Measurements from ENCODE around the gene PRXL2B.
"Not testable (repeated sequence)": the region's sequence is repeated elsewhere in the genome, so short reads cannot be mapped to it uniquely, and the experiment has no call there.

PRXL2B gene

DNA sequence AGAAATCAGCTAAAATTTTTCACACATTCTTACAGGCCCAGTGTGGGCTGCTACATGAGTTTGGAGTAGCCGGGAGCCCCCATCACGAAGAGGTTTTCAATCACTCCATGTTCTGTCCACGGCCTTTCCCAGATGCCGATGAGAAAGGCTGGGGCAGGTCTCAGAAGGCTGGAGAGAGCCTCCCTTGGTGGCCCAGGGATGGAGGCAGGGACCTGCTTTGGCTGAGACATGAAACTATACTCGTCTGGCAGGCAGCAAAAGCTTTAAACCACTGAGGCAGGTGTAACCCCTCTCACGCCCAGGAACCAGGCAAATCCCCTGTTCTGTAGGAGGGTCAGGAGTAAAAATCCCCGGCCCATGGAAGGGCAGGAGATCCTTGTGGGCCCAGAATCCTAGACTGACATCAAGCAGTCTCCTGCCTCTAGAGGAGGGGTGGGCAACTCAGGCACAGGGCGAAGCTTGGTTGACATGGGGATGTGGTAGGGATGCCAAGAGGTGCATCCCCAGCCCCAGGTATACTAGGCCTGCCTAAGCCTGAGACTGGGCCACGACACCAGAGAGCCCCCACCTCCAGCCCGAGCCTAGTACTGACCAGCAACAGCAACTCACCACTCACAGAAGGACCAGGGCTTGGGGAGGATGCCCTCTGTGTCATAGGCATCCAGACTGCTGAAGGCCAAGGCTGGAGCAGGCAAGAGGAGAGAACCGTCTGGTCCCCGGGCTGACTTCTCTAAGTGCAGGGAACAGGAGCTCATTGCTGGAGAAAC lies 37.2 kb downstream of the PRXL2B start:
- Histone ChIP-seq H3K4me2 (no peak overlapping the region), H3K27ac (no peak overlapping the region), H3K4me3 (no peak overlapping the region), H3K36me3 (no peaks in the 10 kb centered on the region), H3K9me3 (replicated peaks in 1 of 11) (peaks cover 21 to 35% (median 32%) of the 10 kb centered on the region in 11 experiments), H3K27me3 (peaks cover 28 to 54% (median 46%) of the 10 kb centered on the region in 11 experiments), H4K20me1 (peaks cover 0 to 5% (median 0%) of the 10 kb centered on the region in 11 experiments; a peak in 3 of 22 replicates), H3K9ac (no peak overlapping the region), H3K4me1 (no peaks in the 10 kb centered on the region)
- no peak for TF ChIP-seq Cebpa-rat (IDR thresholded peaks at IDR 0.05)

DNA sequence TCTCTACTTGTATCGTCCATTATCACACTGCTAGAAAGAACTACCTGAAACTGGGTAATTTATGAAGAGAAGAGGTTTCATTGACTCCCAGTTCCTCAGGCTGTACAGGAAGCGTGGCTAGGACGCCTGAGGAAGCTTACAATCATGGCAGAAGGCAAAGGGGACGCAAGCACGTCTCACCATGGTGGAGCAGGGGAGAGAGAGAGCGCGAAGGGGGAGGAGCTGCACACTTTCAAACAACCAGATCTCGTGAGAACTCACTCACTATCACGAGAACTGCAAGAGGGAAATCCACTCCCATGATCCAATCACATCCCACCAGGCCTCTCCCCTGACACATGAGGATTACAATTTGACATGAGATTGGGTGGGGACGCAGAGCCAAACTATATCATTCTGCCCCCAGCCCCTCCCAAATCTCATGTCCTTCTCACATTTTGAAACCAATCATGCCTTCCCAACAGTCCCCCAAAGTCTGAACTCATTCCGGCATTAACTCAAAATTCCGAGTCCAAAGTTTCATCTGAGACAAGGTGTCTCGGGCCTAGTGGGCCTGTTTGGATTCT lies 38.2 kb downstream of the PRXL2B start:
- peaks cover 38 to 65% (median 57%) of the 10 kb centered on the region in 11 experiments for H3K27me3 ChIP-seq
- H4K20me1 ChIP-seq = peaks cover 0 to 5% (median 0%) of the 10 kb centered on the region in 11 experiments; a peak in 4 of 22 replicates
- no peak for TF ChIP-seq Cebpa-rat (IDR thresholded peaks at IDR 0.05)
- H3K4me3 ChIP-seq = no peak overlapping the region
- H3K4me2 ChIP-seq = no peak overlapping the region
- H3K4me1 ChIP-seq = no peaks in the 10 kb centered on the region
- H3K9ac ChIP-seq = no peak overlapping the region
- no peaks in the 10 kb centered on the region for H3K36me3 ChIP-seq
- H3K27ac ChIP-seq = no peak overlapping the region
- H3K9me3 ChIP-seq (replicated peaks in 1 of 11) = peaks cover 20 to 29% (median 23%) of the 10 kb centered on the region in 11 experiments

GRCh38 chr1:2625311-2625710 lies 38.7 kb downstream of the PRXL2B start:
- Histone ChIP-seq H3K4me2 (no peak overlapping the region), H3K9ac (no peak overlapping the region), H3K27ac (no peak overlapping the region), H3K4me3 (no peak overlapping the region), H4K20me1 (peaks cover 0 to 5% (median 0%) of the 10 kb centered on the region in 11 experiments; a peak in 4 of 22 replicates), H3K9me3 (replicated peaks in 1 of 11) (peaks cover 18 to 29% (median 20%) of the 10 kb centered on the region in 11 experiments), H3K36me3 (no peaks in the 10 kb centered on the region), H3K27me3 (peaks cover 43 to 70% (median 62%) of the 10 kb centered on the region in 11 experiments), H3K4me1 (no peaks in the 10 kb centered on the region)
- no peak for TF ChIP-seq Cebpa-rat (IDR thresholded peaks at IDR 0.05)

GRCh38 chr1:2625748-2626147 lies 39.2 kb downstream of the PRXL2B start:
- H3K4me1 ChIP-seq, H3K27ac ChIP-seq, H3K4me3 ChIP-seq, H3K9ac ChIP-seq, H4K20me1 ChIP-seq, H3K4me2 ChIP-seq, H3K36me3 ChIP-seq: not testable (repeated sequence)
- H3K9me3 ChIP-seq (replicated peaks in 1 of 11) = peaks cover 14 to 29% (median 19%) of the 10 kb centered on the region in 11 experiments
- peaks cover 43 to 74% (median 65%) of the 10 kb centered on the region in 11 experiments for H3K27me3 ChIP-seq

GRCh38 chr1:2627746-2628145 lies 41.2 kb downstream of the PRXL2B start:
- H3K27ac ChIP-seq = no peak overlapping the region
- no peak overlapping the region for H3K4me2 ChIP-seq
- H3K9me3 ChIP-seq (replicated peaks in 1 of 11) = peaks cover 0 to 14% (median 8%) of the 10 kb centered on the region in 11 experiments; a peak in 12 of 22 replicates
- no peak for TF ChIP-seq Cebpa-rat (IDR thresholded peaks at IDR 0.05)
- H3K27me3 ChIP-seq = peaks cover 43 to 83% (median 69%) of the 10 kb centered on the region in 11 experiments
- peaks cover 0 to 9% (median 0%) of the 10 kb centered on the region in 11 experiments; a peak in 4 of 22 replicates for H4K20me1 ChIP-seq
- H3K4me1 ChIP-seq = peaks cover 3 to 17% (median 12%) of the 10 kb centered on the region in 10 experiments; a peak in 15 of 20 replicates
- H3K4me3 ChIP-seq = no peak overlapping the region
- H3K9ac ChIP-seq = no peak overlapping the region
- H3K36me3 ChIP-seq = no peaks in the 10 kb centered on the region

DNA sequence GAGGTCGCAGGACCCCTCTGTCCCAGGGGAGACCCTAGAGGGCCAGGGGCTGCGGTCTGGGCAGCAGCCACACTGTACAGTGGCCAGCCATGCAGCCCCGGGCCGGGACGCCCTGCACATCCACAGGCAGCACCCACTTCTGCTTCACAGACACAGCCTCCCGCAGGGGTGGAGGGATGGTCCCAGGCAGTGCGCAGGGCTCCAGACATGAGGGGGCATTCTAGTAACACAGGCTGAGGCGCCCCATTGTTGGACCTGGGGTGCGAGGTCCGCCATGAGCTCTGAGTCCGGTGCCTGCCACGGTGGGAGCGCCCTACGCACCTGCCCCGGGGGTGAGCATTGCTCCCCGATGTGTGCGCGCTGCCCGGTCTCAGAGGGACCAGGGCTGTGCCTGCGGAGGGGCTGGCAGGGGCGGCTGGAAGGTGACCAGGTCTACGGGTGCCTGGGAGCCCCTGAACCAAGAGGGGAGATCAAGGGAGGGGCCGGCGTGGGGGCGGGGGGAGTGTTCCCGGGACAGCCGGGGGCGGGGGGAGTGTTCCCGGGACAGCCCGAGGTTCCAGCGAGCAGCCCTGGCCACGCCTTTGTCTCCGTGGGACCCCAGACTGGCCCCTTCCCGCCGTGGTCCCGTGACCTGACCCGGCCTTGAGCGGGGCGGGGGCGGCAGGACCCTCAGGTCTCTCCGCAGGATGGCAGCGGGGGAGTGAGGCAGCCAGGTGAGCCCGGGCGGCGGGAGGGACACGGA lies 41.8 kb downstream of the PRXL2B start:
- Histone ChIP-seq H3K4me3 (no peak overlapping the region), H3K27me3 (peaks cover 43 to 81% (median 67%) of the 10 kb centered on the region in 11 experiments), H3K4me1 (peaks cover 8 to 23% (median 18%) of the 10 kb centered on the region in 10 experiments; a peak in 15 of 20 replicates), H3K9ac (no peak overlapping the region), H3K27ac (no peak overlapping the region), H4K20me1 (peaks cover 0 to 13% (median 0%) of the 10 kb centered on the region in 11 experiments; a peak in 5 of 22 replicates), H3K9me3 (replicated peaks in 1 of 11) (peaks cover 0 to 14% (median 8%) of the 10 kb centered on the region in 11 experiments; a peak in 12 of 22 replicates), H3K4me2 (no peak overlapping the region), H3K36me3 (no peaks in the 10 kb centered on the region)
- TF ChIP-seq Cebpa-rat (IDR thresholded peaks at IDR 0.05) = no peak

- Histone ChIP-seq H3K27me3 (peaks cover 43 to 73% (median 60%) of the 10 kb centered on the region in 11 experiments), H3K36me3 (no peaks in the 10 kb centered on the region), H3K9ac (no peak overlapping the region), H3K4me2 (no peak overlapping the region), H3K4me3 (no peak overlapping the region), H3K4me1 (peaks cover 8 to 24% (median 18%) of the 10 kb centered on the region in 10 experiments; a peak in 15 of 20 replicates), H4K20me1 (peaks cover 0 to 20% (median 0%) of the 10 kb centered on the region in 11 experiments; a peak in 5 of 22 replicates), H3K9me3 (replicated peaks in 1 of 11) (peaks cover 0 to 14% (median 8%) of the 10 kb centered on the region in 11 experiments; a peak in 12 of 22 replicates), H3K27ac (no peak overlapping the region)
- no peak for TF ChIP-seq Cebpa-rat (IDR thresholded peaks at IDR 0.05)
Measured at GRCh38 chr1:2628933-2629626, 42.5 kb downstream of the PRXL2B start.

DNA sequence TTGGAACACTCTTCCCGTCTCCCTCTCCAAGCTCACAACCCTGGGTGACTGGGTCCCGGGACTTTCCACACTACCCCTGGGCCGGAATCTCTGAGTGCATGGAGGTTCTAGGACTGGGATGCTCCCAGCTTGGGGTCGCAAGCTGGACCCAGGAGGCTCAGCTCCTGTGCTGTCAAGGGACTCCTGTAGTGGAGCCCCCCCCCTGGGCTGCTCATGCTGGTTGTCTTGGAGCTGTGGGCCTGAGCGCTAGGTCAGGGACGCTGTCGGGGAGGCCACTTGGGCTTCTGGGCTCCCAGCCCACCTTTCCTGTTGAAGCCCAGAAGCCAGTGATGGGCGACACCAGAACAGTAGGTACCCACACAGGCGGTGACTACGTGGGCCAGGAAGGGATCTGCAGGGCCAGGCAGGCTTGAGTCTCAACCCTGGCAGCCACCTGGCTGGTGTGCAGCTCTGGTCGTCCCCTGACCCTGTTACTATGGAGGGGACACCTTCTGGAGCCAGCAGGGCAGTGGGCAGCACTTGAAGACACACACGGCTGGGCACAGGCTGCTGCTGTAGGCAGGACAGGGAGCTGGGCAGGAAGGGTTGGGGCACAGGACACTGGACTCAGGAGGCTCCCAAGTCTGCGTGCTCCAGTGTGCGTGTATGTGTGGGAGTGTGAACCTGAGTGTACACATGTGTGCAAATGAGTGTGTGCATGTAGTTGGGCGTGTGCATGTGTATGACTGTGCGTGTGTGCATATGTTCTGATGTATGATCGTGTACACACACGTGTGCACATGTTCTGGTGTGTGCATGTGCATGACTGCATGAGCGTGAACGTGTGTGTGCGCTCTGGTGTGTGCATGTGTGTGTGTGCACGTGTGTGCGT lies 43.3 kb downstream of the PRXL2B start:
- Histone ChIP-seq H3K4me1 (peaks cover 8 to 24% (median 18%) of the 10 kb centered on the region in 10 experiments; a peak in 15 of 20 replicates), H3K27me3 (peaks cover 43 to 68% (median 57%) of the 10 kb centered on the region in 11 experiments)

More for the DNA sequence above, 43.3 kb downstream of the PRXL2B start:
- H3K4me2 ChIP-seq = no peak overlapping the region
- H3K9me3 ChIP-seq (replicated peaks in 1 of 11) = peaks cover 0 to 14% (median 8%) of the 10 kb centered on the region in 11 experiments; a peak in 12 of 22 replicates
- peaks cover 0 to 23% (median 0%) of the 10 kb centered on the region in 11 experiments; a peak in 5 of 22 replicates for H4K20me1 ChIP-seq
- no peak overlapping the region for H3K9ac ChIP-seq
- no peak overlapping the region for H3K27ac ChIP-seq
- no peak overlapping the region for H3K4me3 ChIP-seq
- H3K36me3 ChIP-seq = no peaks in the 10 kb centered on the region
- TF ChIP-seq Cebpa-rat (IDR thresholded peaks at IDR 0.05) = no peak
